KOPT-K1 (cell line): Measurements from ENCODE around the gene ASB10.

ENCODE experiments used
- H3K27ac ChIP-seq: fragments of 200-600 bp; sonication (generic); 2 replicates; pipeline ENCODE4 v1.5.1; 2016; ENCODE audit warnings: antibody characterized with exemption, mild to moderate bottlenecking, low read depth, low read length; ENCODE audit not compliant: poor library complexity, severe bottlenecking
- H3K36me3 ChIP-seq: fragments of 200-600 bp; sonication (generic); 2 replicates; pipeline ENCODE4 v1.5.1; 2017; ENCODE audit warnings: antibody characterized with exemption, mild to moderate bottlenecking, low read length, moderate library complexity; ENCODE audit not compliant: insufficient read depth
- H3K9me3 ChIP-seq: fragments of 200-600 bp; sonication (generic); 2 replicates; pipeline ENCODE4 v1.5.1; 2017; ENCODE audit warnings: antibody characterized with exemption, low read length, mild to moderate bottlenecking; ENCODE audit not compliant: insufficient read depth, poor library complexity, severe bottlenecking

ASB10 gene

GRCh38 chr7:151141855-151142685, 45.0 kb downstream of the ASB10 start:
- no peaks in the 10 kb centered on the region for H3K9me3 ChIP-seq
- H3K36me3 ChIP-seq: no peaks in the 10 kb centered on the region; the same call in 1 of the 2 replicates
- no peak overlapping the region for H3K27ac ChIP-seq

GRCh38 chr7:151141311-151141854, 45.7 kb downstream of the ASB10 start:
- Histone ChIP-seq H3K36me3 (no peaks in the 10 kb centered on the region; the same call in 1 of the 2 replicates), H3K27ac (no peak overlapping the region), H3K9me3 (no peaks in the 10 kb centered on the region)

- H3K27ac ChIP-seq: no peak overlapping the region
- H3K36me3 ChIP-seq: no peaks in the 10 kb centered on the region; the same call in 1 of the 2 replicates
- no peaks in the 10 kb centered on the region for H3K9me3 ChIP-seq
Observed at GRCh38 chr7:151140826-151141225, 46.2 kb downstream of the ASB10 start.

- Histone ChIP-seq H3K27ac (no peak overlapping the region), H3K9me3 (no peaks in the 10 kb centered on the region), H3K36me3 (peaks cover 7% of the 10 kb centered on the region; the same call in 1 of the 2 replicates)
Observed at GRCh38 chr7:151139791-151140190, 47.3 kb downstream of the ASB10 start.

- H3K36me3 ChIP-seq: peaks cover 7% of the 10 kb centered on the region; the same call in 1 of the 2 replicates
Observed at GRCh38 chr7:151139071-151139790, 47.8 kb downstream of the ASB10 start.

GRCh38 chr7:151138153-151138851, 48.7 kb downstream of the ASB10 start:
- H3K36me3 ChIP-seq: peaks cover 7% of the 10 kb centered on the region; the same call in 1 of the 2 replicates
- H3K27ac ChIP-seq: no peak overlapping the region
- H3K9me3 ChIP-seq: no peaks in the 10 kb centered on the region

More at GRCh38 chr7:151139071-151139790, 47.8 kb downstream of the ASB10 start:
- no peak overlapping the region for H3K27ac ChIP-seq
- H3K9me3 ChIP-seq: no peaks in the 10 kb centered on the region

- H3K27ac ChIP-seq: no peak overlapping the region
- H3K36me3 ChIP-seq: peaks cover 7% of the 10 kb centered on the region; the same call in 1 of the 2 replicates
- no peaks in the 10 kb centered on the region for H3K9me3 ChIP-seq
Observed at GRCh38 chr7:151137791-151138152, 49.3 kb downstream of the ASB10 start.

- H3K27ac ChIP-seq: no peak overlapping the region
- peaks cover 7% of the 10 kb centered on the region; the same call in 1 of the 2 replicates for H3K36me3 ChIP-seq
- H3K9me3 ChIP-seq: no peaks in the 10 kb centered on the region
Observed at GRCh38 chr7:151137076-151137675, 49.9 kb downstream of the ASB10 start.

GRCh38 chr7:151135866-151136843, 50.9 kb downstream of the ASB10 start:
- Histone ChIP-seq H3K36me3 (peaks cover 7% of the 10 kb centered on the region; the same call in 1 of the 2 replicates), H3K9me3 (no peaks in the 10 kb centered on the region), H3K27ac (no peak overlapping the region)

GRCh38 chr7:151135525-151135845, 51.6 kb downstream of the ASB10 start:
- Histone ChIP-seq H3K36me3 (peaks cover 7% of the 10 kb centered on the region; the same call in 1 of the 2 replicates), H3K9me3 (no peaks in the 10 kb centered on the region), H3K27ac (no peak overlapping the region)

GRCh38 chr7:151134743-151135524, 52.1 kb downstream of the ASB10 start:
- H3K27ac ChIP-seq: no peak overlapping the region
- H3K9me3 ChIP-seq: no peaks in the 10 kb centered on the region
- H3K36me3 ChIP-seq: peaks cover 7% of the 10 kb centered on the region; the same call in 1 of the 2 replicates

- Histone ChIP-seq H3K36me3 (peaks cover 7% of the 10 kb centered on the region; the same call in 1 of the 2 replicates), H3K9me3 (no peaks in the 10 kb centered on the region), H3K27ac (no peak overlapping the region)
Observed at GRCh38 chr7:151133986-151134742, 52.9 kb downstream of the ASB10 start.
